Epidermal melanocyte (primary cell): ENCODE data around the gene SLC27A2.

Experiments used
- DNase-seq: peaks from one replicate; pipeline ENCODE4 v3.0.0; 2011; ENCODE audit warnings: low spot score; ENCODE audit not compliant: insufficient read length

SLC27A2 gene

GRCh38 chr15:50190166-50190570 lies 8.2 kb downstream of the SLC27A2 start:
- no peak for DNase-seq

DNA sequence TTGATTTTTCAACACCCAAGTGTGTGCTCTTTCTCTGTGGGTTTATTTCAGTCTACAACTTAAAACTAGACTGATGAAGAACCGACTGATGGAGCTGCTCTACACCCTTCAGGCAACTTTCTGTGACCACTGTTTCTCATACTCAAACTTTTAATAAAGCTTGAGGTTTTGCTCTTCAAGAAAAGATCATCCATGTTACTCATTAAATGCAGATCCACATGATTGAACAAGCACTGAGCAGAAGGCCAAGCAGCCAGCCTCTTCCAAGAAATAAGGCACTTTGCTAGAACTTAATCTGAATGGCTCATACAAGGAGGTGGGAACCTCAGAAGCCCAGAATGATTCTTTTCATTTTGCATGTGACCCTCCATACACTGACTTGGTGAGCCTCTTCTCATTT lies 8.7 kb downstream of the SLC27A2 start:
- no peak for DNase-seq

DNA sequence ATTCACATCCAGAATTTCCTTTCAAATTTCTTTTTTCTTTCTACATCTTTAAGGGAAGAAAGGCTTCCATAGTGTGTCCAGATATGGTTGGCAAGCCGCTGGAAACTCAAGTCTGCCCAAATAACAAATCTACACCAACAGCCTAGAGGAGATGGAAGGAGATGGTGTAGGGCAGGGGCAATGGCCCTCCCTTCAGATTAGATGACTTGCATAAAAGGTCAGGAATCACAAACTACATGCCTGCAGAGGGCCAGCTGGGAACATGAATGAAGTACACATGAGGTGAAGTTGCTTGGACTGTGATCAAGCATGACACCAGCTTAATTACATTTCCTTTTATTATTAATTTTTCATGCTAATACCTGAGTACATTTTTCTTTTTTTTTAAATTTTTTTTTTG lies 10.2 kb downstream of the SLC27A2 start:
- no peak for DNase-seq

GRCh38 chr15:50192926-50193620 lies 11.1 kb downstream of the SLC27A2 start:
- no peak for DNase-seq

GRCh38 chr15:50202003-50202402 lies 20.0 kb downstream of the SLC27A2 start:
- no peak for DNase-seq

DNA sequence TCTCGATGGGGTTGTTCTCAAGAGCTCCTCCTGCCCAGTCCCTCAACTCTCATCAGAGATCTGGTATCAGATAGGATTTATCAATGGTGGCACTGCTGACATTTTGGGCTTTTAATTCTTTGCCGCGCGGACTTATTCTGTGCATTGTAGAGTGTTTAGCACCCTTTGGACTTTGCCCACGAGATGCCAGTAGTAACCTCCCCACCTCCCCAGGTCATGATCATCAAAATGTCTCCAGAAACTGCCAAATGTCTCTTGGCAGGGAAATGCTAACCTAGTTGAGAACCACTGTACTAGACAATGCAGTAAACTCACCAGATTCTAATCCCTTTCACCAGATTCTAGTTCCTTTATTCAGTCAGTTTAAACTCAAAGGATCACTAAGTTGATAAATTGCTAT lies 24.0 kb downstream of the SLC27A2 start:
- no peak for DNase-seq

DNA sequence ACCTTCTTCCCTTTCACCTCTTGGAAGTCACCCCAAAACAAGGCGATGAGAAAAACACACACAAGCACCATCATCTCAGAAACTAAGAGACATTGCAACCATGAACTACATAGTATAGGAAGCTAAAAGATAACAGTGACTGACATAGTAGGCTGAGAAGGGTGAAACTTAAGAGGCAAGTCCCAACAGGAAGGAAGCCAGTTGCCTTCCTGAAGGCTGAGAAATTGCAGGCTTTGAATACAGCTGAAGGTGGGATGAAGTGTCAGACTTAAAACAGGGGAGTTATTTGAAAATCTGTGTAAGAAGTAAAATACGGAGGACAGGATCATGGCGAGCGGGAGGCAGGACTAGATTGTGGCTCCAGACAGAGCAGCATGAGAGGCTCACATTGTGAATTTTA lies 27.8 kb downstream of the SLC27A2 start:
- DNase-seq: no peak

- DNase-seq: no peak
These were observed 28.6 kb downstream of the SLC27A2 start for GRCh38 chr15:50210462-50211157.

- DNase-seq: no peak
These were observed 36.3 kb downstream of the SLC27A2 start for GRCh38 chr15:50218291-50218690.

DNA sequence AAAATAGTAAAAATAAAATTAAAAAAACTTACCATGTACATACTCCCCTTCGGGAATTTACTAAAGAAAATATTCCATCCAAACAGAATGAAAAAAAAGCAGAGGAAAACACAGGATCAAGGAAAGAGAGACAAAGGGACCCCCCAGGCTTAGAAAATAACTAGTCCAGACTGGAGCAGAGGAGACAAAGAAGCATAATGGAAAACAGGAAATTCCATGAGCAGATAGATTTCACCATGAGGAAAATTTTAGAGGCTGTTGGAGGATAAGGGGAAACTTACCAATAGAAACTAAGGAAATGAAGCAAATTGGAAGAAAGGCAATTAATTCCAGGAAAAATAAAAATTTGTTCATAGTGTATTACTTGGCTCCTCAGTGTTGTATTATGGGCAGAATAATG lies 36.7 kb downstream of the SLC27A2 start:
- DNase-seq: no peak

- no peak for DNase-seq
These were observed 37.8 kb downstream of the SLC27A2 start for GRCh38 chr15:50219820-50220219.

DNA sequence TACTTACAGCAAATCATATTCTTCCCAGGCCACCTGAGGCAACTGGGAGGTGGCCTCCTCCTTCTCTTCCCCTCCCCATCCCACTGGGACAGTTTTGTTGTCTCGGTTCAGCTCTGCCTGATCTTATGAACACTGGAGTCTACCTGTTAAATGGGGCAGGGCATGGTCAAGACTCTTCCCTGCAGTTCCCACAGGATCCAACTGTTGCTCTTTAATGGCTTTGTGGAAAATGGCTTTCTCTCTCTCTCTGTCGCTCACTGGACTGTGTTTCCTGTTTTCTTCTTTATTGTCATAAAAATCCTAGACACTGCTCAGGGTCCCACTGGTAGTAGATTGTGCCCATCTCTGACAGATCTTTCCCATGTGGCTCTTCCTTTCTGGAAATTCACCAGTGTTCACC lies 40.2 kb downstream of the SLC27A2 start:
- DNase-seq: no peak

GRCh38 chr15:50224606-50225005 lies 42.6 kb downstream of the SLC27A2 start:
- no peak for DNase-seq

GRCh38 chr15:50225057-50225456 lies 43.1 kb downstream of the SLC27A2 start:
- no peak for DNase-seq

DNA sequence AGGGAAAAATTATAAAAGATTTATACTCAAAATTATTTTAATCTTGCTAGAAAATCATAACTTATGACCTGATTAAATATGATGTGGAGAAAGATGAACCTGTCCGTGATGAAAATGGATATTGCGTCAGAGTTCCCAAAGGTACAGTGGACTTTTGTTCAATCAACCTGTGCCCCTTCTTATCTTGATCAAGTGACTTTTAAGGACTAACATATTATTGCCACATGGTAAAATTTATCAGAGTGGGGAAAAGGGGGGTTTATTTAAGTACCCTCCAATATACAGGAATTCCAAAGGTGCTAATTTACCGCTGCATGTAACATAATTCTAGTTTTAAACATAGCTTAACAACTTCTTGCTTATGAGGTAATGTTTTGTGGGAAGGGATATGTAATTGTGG lies 43.9 kb downstream of the SLC27A2 start:
- no peak for DNase-seq

- DNase-seq: peak; percentile 29
These were observed 45.1 kb downstream of the SLC27A2 start for GRCh38 chr15:50227076-50227475.

GRCh38 chr15:50228866-50229265 lies 46.9 kb downstream of the SLC27A2 start:
- DNase-seq: no peak

DNA sequence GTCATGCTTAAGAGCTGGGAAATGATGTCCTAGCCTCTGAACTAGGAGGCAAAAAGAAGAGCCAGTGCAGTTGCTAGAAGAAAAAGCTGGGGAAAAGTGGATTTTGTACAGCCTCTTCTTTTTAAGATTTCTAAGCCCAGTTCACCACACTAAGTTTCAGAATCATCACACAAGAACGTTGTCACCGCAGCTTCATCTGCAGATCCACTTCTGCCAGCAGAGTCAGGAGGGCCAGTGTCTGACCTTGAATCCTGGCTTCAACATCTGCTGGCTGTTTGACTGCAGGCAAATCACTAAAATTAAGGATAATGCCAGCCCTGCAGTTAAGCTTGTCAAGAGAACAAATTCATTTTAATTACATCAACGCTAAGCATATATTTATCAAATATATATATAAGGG lies 47.3 kb downstream of the SLC27A2 start:
- no peak for DNase-seq

GRCh38 chr15:50231761-50232160 lies 49.8 kb downstream of the SLC27A2 start:
- DNase-seq: no peak

DNA sequence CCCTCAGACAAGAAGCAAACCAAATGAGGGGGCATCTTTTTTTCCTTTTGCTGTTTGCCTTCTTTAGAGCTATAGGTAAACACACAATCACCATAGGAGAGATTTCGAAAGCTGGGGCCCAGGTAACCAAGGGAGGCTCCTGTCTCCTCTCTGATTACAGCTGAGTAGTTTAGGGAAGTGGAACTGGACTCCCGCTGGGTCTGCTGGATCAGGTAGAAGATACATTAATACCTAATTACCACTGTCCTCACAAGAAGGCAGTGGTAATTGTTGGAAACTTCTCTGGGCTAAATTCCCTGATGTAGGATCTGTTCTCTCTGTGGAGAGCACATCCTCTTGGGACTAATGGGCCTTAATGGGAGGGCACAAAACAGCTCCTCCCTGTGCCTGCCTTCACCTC lies 50.8 kb downstream of the SLC27A2 start:
- DNase-seq: no peak

- no peak for DNase-seq
These were observed 51.3 kb downstream of the SLC27A2 start for GRCh38 chr15:50233192-50233736.

DNA sequence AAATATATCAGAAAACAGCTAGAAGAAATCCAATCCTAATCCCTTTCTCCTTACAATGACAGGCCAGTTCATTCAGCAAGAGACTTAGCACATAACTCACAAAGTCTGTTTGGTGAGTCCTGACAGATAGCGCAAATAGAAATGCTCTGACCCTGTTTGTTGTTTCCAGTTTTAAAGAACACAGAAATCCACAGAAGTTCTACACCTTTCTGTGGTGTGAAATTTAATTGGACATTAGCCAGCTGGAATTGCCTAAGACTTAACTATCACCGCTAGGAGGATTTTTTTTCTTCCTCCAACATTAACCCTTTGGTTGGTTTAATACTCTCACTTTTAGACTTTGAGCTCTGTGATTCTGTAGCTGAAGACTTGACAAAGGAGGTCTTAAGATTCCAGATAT lies 52.8 kb downstream of the SLC27A2 start:
- no peak for DNase-seq

DNA sequence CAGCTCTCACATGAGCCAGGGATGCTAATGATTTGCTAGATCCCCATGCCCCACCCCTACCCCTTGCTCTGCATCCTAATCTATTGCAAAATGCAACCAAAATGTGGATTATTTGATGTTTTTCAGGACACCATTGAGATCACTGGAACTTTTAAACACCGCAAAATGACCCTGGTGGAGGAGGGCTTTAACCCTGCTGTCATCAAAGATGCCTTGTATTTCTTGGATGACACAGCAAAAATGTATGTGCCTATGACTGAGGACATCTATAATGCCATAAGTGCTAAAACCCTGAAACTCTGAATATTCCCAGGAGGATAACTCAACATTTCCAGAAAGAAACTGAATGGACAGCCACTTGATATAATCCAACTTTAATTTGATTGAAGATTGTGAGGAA lies 53.8 kb downstream of the SLC27A2 start:
- no peak for DNase-seq
